GM21825 (cell line): ENCODE measurements around the gene TMA7.
"Not testable (repeated sequence)": the region's sequence is repeated elsewhere in the genome, so short reads cannot be mapped to it uniquely, and the experiment has no call there.

Experiments
- ATAC-seq: cut with Tn5 transposase; IDR thresholded peaks from one replicate; pipeline ENCODE4 v1.9.1; 2021; ENCODE audit warnings: mild to moderate bottlenecking, moderate library complexity; ENCODE audit not compliant: unreplicated experiment

TMA7 gene

GRCh38 chr3:48466386-48467109 lies 26.5 kb downstream of the TMA7 start:
- no peak for ATAC-seq

GRCh38 chr3:48467110-48467454 lies 27.0 kb downstream of the TMA7 start:
- no peak for ATAC-seq

GRCh38 chr3:48467473-48468267 lies 27.6 kb downstream of the TMA7 start:
- no peak for ATAC-seq

- ATAC-seq = no peak
Observed at GRCh38 chr3:48468329-48468731, 28.3 kb downstream of the TMA7 start.

GRCh38 chr3:48469046-48469915 lies 29.2 kb downstream of the TMA7 start:
- ATAC-seq = no peak

- no peak for ATAC-seq
Observed at GRCh38 chr3:48470286-48470685, 30.2 kb downstream of the TMA7 start.

- peak; percentile 3 for ATAC-seq
Observed at GRCh38 chr3:48472673-48472922, 32.5 kb downstream of the TMA7 start.

- peak; percentile 77 for ATAC-seq
Observed at GRCh38 chr3:48472923-48473616, 33.0 kb downstream of the TMA7 start.

GRCh38 chr3:48473617-48473952 lies 33.5 kb downstream of the TMA7 start:
- no peak for ATAC-seq

- ATAC-seq = not testable (repeated sequence)
Observed at GRCh38 chr3:48474031-48474430, 34.0 kb downstream of the TMA7 start.

GRCh38 chr3:48474619-48475018 lies 34.6 kb downstream of the TMA7 start:
- no peak for ATAC-seq

GRCh38 chr3:48475188-48475587 lies 35.1 kb downstream of the TMA7 start:
- ATAC-seq = no peak

- no peak for ATAC-seq
Observed at GRCh38 chr3:48476426-48477053, 36.5 kb downstream of the TMA7 start.

GRCh38 chr3:48477959-48478520 lies 38.0 kb downstream of the TMA7 start:
- no peak for ATAC-seq

- no peak for ATAC-seq
Observed at GRCh38 chr3:48478626-48479555, 38.8 kb downstream of the TMA7 start.

- ATAC-seq = not testable (repeated sequence)
Observed at GRCh38 chr3:48480891-48481290, 40.8 kb downstream of the TMA7 start.

GRCh38 chr3:48482822-48483221 lies 42.8 kb downstream of the TMA7 start:
- not testable (repeated sequence) for ATAC-seq

- ATAC-seq = no peak
Observed at GRCh38 chr3:48486952-48487351, 46.9 kb downstream of the TMA7 start.

GRCh38 chr3:48492461-48493202 lies 52.6 kb downstream of the TMA7 start:
- no peak for ATAC-seq
